GM18498 (cell line): ENCODE measurements around the gene KCNN3.

Experiments
- ATAC-seq: cut with Tn5 transposase; IDR thresholded peaks from one replicate; pipeline ENCODE4 v1.9.1; 2021; ENCODE audit warnings: mild to moderate bottlenecking, moderate library complexity; ENCODE audit not compliant: unreplicated experiment

The KCNN3 gene

GRCh38 chr1:154863315-154864174 lies 6.5 kb downstream of the KCNN3 start:
- peak; percentile 24 for ATAC-seq

DNA sequence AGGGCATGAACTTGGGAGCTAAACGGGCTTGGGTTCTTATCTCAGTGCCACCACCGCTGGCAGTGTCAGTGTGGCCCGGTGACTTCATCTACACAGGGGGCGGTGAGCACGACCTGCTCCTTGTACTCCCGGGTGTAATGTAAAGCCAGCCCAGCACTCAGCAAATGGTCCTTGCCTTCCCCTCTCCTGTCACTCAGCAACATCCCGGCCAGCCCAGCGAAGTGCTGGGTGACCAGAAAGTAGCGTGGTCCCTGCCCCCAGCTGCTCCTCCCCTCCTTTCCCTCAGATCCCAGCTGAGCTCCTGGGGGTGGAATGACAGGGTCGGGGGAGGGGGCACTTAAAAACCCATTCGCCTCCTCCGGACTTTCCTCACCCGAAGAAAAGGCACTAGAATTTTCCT lies 7.2 kb downstream of the KCNN3 start:
- no peak for ATAC-seq

GRCh38 chr1:154861607-154862094 lies 8.4 kb downstream of the KCNN3 start:
- ATAC-seq, result no peak

- peak; percentile 67 for ATAC-seq
Measured at GRCh38 chr1:154860156-154860870, 9.8 kb downstream of the KCNN3 start.

DNA sequence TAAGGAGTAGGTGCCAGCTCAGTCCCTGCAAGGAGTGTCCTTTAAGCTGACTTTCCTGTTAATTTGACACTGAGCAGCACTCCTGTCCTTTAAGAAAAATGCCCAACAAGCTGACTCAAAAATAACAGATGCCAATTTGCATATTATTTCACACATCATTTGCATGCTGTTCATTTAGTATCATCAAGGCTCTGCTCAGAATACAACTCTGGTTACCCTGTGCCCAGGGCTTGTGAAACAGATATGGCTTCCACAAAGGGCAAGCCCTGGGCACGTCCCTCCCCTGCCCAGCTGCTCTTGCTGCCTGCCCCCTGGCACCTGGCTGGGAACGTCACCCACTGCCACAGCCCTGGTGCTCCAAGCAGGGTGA lies 10.3 kb downstream of the KCNN3 start:
- ATAC-seq, result peak; percentile 57

GRCh38 chr1:154859151-154859785 lies 10.8 kb downstream of the KCNN3 start:
- no peak for ATAC-seq

DNA sequence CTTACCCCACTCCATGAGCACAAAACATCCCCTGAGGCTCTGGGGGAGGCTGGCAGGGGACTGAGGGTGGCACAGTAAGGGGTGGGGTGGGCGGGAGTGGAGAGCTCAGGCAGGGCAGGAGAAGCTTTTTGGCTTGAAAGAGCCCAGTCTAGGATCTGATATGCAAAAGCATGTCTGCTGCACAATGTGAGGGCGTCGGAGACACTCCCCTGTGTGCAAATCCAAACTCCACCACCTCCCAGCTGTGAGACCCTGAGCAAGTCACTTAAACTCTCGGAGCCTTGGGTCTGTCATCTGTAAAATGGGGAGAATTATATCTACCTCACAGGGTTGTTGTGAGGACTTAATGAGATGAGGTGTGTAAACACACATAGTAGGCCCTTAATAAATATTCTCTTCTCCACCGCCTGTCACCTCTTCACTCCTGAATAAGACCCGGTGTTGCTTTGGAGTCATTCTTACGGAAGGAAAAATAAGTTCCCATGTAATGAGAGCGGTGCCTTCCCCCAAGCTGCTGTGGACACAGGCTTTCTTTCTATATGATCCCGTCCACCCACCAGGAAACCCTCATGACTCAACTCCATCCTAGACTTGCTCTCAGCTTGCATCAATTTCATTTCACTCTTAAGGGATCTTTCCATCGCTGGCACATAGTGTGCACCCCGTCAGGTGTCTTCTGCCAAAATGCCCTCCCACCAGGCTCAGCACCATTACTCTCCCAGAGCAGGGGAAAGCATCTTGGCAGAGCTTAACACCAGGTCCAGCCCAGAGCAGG lies 12.5 kb downstream of the KCNN3 start:
- ATAC-seq, result no peak

DNA sequence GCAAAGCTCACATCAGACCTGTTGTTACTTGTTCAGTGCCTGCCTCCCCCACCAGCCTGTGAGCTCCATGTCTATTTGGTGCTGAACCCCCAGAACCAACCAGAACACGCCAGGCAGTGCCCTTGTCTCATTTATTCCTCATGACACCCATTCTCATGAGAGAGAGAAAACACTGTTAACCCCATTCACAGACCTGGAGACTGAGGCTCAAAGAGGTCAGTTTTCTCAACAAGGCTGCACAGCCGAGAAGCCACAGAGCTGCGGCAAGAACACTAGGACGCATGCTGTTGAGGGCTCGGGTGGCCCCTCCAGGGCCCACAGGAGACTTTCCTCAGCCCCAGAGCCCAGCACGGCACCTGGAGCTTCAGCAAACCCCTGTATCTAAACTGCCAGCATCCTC lies 13.1 kb downstream of the KCNN3 start:
- no peak for ATAC-seq

GRCh38 chr1:154856544-154856943 lies 13.5 kb downstream of the KCNN3 start:
- ATAC-seq, result no peak

GRCh38 chr1:154856049-154856448 lies 14.0 kb downstream of the KCNN3 start:
- ATAC-seq, result no peak

DNA sequence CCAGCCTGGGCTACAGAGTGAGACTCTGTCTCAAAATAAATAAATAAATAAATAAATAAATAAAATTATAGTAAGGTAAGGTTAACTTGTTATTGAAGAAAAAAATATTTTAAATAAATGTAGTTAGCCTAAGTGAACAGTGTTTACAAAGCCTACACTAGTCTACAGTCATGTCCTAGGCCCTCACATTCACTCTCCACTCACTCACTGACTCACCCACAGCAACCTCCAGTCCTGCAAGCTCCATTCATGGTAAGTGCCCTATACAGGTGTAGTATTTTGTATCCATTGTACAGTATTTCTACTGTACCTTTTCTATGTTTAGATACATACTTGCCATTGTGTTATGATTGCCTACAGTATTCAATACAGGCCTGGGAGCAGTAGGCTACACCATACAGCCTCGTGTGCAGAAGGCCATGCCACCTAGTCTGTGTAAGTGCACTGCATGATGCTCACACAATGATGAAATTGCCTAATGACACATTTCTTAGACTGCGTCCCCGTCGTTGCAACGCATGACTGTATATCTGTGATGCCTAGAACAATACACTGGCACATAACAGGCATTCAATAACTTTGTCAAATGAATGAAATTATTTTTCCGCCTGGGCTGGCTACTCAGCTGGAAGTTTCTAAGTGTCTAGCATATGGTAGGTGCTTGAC lies 14.8 kb downstream of the KCNN3 start:
- no peak for ATAC-seq

DNA sequence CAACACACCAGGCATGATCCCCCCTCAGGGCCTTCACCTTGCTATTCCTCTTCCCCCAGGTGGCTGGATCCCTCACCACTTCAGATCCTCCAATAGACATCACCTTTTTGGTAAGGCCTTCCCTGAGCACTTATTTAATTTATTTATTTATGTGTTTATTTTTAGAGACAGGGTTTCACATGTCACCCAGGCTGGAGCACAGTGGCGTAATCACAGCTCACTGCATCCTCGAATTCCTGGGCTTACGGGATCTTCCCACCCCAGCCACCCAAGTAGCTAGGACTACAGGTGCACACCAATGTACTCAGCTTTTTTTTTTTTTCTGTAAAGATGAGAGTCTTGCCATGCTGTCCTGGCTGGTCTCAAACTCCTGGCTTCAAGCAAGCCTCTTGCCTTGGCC lies 17.2 kb downstream of the KCNN3 start:
- no peak for ATAC-seq

DNA sequence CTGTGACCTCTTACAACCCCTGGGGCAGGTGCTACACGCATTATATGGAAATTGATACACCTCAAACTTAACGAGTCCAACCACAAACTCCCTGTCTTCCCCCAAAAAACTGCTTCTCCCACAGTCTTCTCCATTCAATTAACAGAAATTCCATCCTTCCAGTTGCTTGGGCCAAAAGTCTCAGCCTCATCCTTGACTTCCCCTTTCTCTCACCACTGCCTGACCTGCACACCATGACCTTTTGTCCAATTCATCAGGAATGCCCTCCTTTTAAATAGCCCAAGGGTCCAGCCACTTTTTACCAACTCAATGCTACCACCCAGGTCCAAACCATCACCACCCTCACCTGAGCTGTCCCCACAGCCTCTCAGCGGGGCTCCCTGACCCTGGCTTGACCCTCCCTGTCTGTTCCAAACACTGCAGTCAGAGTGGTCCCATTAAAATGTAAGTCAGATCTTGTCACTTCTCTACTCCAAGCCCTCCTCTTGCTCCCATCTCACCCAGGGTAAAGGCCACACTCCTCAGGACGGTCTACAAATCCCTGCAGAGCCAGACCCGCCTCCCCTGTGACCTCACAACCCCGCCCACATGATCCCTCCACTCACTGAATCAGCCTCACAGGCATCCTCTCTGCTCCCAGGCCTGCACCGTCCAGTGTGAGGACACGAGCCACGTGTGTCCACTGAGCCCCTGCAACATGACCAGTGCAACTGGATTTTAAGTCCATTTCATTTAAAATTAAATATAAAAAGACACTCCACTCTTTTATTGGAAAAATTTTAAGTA lies 18.5 kb downstream of the KCNN3 start:
- ATAC-seq, result no peak

DNA sequence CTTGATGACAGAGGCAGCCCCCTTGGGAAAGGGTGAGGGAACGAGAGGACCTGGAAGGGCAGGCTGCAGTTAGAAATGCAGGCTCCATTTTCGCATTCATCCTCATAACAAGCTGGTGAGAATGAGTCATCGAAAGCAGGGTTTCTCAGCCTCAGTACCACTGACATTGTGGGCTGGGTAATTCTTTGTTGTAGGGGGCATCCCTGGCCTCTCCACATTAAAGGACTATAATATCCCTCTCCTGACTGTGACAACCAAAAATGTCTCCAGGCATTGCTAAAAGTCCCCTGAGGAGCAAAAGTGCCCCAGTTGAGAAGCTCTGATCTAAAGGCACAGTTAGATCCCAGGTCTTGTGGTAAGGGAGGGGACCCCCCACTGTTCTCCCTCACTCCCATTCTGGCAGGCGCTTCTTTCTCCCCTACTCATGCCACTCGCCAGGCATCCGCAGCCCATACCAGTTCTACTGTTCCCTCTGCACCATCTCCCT lies 20.4 kb downstream of the KCNN3 start:
- ATAC-seq, result no peak

DNA sequence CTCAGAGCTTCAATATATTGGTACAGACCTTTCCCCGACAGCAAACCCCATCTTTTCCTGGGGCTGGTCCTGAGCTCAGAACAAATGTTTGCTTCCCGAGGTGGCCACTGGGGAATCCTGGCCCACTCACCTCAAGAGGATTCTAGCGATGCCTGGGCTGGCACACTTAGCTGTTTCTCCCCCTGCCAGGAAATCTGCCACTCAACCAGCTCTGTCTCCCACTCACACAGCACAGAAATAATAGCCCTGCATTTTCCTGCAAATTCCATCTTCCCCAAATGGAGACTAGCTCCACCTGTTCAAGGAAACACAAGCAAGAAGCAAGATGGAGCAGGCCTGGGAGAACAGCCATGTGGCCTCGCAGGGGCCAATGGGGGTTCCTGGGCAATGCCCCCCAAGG lies 21.1 kb downstream of the KCNN3 start:
- no peak for ATAC-seq

DNA sequence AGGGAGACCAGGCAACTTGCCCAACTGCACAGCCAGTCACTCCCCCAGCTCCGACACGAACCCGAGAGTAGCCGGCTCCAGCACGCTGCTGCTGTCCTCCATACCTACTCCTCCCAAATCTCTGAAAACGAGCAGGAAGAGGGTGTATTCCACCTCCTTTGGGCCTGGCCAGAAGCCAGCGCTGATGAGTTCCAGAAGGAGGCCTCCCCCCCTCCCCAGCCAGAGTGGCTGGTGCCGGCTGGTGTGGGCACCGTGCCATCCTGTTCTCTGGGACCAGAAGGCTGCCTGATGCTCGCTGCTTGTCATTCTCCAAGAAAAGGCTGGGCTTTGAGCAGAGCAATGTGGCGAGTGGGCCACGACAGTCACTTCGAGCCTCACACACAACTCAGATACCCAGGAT lies 22.2 kb downstream of the KCNN3 start:
- ATAC-seq, result no peak

- ATAC-seq, result no peak
Measured at GRCh38 chr1:154846565-154847442, 23.3 kb downstream of the KCNN3 start.

DNA sequence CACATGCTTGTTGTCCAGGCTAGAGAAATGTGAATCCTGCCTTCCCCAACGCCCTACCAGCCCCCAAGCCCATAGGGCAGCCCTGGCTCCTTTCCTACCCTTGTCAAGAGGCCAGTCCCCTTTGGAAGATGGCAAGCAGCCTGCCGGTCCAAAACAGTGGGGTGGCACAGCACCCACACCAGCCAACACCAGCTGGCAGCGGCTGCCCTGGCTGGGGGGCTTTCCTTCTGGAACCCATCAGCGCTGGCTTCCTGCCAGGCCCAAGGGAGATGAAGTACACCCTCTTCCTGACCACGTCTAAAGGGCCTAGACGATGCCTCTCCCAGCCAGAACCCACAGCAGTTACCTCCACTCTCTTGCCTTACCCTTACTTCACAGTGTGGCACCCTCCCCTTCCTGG lies 24.2 kb downstream of the KCNN3 start:
- ATAC-seq, result no peak

- ATAC-seq, result no peak
Measured at GRCh38 chr1:154845174-154845573, 24.9 kb downstream of the KCNN3 start.
